ENCODE results near the gene SNRPF. TPM values are rescaled to one million over a fixed set of nuclear protein-coding genes. Genes with fewer than 3 reads are reported as not detected.

SNRPF gene
- total RNA-seq, 1 donor from 2014 or later, result 10.1 TPM

Other genes with a start within 250 kb of the SNRPF start
- gene NTN4, start 68.2 kb upstream of the SNRPF start, total RNA-seq, result 77.8 TPM
- gene CCDC38, start 83.7 kb downstream of the SNRPF start, total RNA-seq, result not detected
- 0.38 TPM for gene AMDHD1, start 84.4 kb downstream of the SNRPF start, total RNA-seq
- 0.22 TPM for gene HAL, start 137.4 kb downstream of the SNRPF start, total RNA-seq
- 35.5 TPM for gene LTA4H, start 176.6 kb downstream of the SNRPF start, total RNA-seq